ENCODE results near the gene DNER.

DNER gene

DNA sequence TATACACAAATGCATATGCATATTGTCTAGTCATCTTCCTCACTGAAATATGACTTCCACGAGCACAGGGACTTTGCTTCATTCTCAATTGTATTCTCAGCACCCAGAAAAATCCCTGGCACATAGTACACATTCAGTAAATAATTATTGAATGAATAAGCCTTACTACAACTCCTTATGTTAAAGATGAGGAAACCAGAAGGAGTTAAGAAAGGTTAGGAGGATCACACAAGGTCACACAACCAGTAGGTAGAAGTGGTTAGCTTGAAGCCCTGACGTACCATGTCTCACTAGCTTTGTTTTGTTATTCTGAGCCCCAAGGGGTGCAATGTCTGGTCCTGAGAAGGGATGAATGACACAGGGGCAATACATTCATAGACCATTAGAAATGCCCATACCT, 222.3 kb downstream of the DNER start:
- no peaks in the 10 kb centered on the region for H3K4me1 ChIP-seq
- H3K9ac ChIP-seq, result no peak overlapping the region
- H3K9me3 ChIP-seq (ENCODE audit: control insufficient read depth, low read length), result no peaks in the 10 kb centered on the region
- no peak overlapping the region for H3K27ac ChIP-seq
- H3K36me3 ChIP-seq (ENCODE audit: control insufficient read depth, insufficient read depth, low read length), result no peaks in the 10 kb centered on the region
- H3K4me3 ChIP-seq (ENCODE audit: low read depth, low read length), result no peak overlapping the region
- H3K79me2 ChIP-seq, result no peaks in the 10 kb centered on the region
- no peak overlapping the region for H3K4me2 ChIP-seq (ENCODE audit: low read length)
- H2AFZ ChIP-seq, result no peak overlapping the region
- H3K27me3 ChIP-seq (ENCODE audit: control insufficient read depth, insufficient read depth, low read length), result no peaks in the 10 kb centered on the region
- TF ChIP-seq, protein P1, sequence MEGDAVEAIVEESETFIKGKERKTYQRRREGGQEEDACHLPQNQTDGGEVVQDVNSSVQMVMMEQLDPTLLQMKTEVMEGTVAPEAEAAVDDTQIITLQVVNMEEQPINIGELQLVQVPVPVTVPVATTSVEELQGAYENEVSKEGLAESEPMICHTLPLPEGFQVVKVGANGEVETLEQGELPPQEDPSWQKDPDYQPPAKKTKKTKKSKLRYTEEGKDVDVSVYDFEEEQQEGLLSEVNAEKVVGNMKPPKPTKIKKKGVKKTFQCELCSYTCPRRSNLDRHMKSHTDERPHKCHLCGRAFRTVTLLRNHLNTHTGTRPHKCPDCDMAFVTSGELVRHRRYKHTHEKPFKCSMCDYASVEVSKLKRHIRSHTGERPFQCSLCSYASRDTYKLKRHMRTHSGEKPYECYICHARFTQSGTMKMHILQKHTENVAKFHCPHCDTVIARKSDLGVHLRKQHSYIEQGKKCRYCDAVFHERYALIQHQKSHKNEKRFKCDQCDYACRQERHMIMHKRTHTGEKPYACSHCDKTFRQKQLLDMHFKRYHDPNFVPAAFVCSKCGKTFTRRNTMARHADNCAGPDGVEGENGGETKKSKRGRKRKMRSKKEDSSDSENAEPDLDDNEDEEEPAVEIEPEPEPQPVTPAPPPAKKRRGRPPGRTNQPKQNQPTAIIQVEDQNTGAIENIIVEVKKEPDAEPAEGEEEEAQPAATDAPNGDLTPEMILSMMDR (IDR thresholded peaks at IDR 0.05), result no peak

DNA sequence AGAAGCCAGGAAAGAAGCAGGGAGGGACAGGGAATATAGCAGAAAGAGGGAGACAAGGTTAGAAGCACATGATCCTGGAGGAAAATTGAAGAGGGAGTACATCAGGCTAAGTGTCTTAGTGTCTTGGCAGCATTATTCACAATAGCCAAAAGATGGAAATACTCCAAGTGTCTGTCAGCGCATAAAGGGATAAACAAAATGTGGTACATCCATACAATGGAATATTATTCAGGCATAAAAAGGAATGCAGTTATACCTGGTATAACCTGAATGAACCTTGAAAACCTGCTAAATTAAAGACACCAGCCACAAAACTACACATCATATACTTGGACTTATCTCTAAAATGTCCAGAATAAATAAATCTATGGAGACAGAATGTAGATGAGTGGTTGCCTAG, 224.2 kb downstream of the DNER start:
- H3K36me3 ChIP-seq (ENCODE audit: control insufficient read depth, insufficient read depth, low read length), result no peaks in the 10 kb centered on the region
- no peaks in the 10 kb centered on the region for H3K27me3 ChIP-seq (ENCODE audit: control insufficient read depth, insufficient read depth, low read length)
- H3K4me2 ChIP-seq (ENCODE audit: low read length), result no peak overlapping the region
- TF ChIP-seq, protein P1 (IDR thresholded peaks at IDR 0.05), result no peak
- no peak overlapping the region for H2AFZ ChIP-seq
- H3K9ac ChIP-seq, result no peak overlapping the region
- H3K4me1 ChIP-seq, result no peaks in the 10 kb centered on the region
- no peaks in the 10 kb centered on the region for H3K9me3 ChIP-seq (ENCODE audit: control insufficient read depth, low read length)
- H3K4me3 ChIP-seq (ENCODE audit: low read depth, low read length), result no peak overlapping the region
- H3K79me2 ChIP-seq, result no peaks in the 10 kb centered on the region
- H3K27ac ChIP-seq, result no peak overlapping the region

DNA sequence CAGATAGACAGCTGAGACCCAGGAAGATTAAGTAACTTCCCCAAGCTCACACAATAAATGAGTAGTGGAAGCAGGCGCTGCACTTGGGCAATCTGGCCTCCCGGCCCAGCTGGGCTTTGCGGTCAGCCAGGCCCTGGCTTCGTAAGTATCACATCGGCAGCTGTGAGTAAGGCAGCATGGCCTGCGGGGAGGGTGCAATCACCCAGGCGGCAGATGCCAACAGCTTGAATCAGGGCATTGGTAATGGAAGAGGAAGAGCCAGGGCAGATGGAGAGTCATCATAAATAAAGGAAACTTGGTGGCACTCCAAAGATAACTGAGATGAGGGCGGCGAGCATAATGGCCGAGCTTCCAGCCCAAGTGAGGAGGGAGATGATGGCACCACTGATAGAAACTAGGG, 225.3 kb downstream of the DNER start:
- Histone ChIP-seq H3K27me3 (ENCODE audit: control insufficient read depth, insufficient read depth, low read length) (no peaks in the 10 kb centered on the region), H3K4me3 (ENCODE audit: low read depth, low read length) (no peak overlapping the region), H3K9me3 (ENCODE audit: control insufficient read depth, low read length) (no peaks in the 10 kb centered on the region), H3K4me2 (ENCODE audit: low read length) (no peak overlapping the region), H3K4me1 (no peaks in the 10 kb centered on the region), H2AFZ (no peak overlapping the region), H3K36me3 (ENCODE audit: control insufficient read depth, insufficient read depth, low read length) (no peaks in the 10 kb centered on the region), H3K79me2 (no peaks in the 10 kb centered on the region), H3K27ac (no peak overlapping the region), H3K9ac (no peak overlapping the region)
- TF ChIP-seq, protein P1 (IDR thresholded peaks at IDR 0.05), result no peak

DNA sequence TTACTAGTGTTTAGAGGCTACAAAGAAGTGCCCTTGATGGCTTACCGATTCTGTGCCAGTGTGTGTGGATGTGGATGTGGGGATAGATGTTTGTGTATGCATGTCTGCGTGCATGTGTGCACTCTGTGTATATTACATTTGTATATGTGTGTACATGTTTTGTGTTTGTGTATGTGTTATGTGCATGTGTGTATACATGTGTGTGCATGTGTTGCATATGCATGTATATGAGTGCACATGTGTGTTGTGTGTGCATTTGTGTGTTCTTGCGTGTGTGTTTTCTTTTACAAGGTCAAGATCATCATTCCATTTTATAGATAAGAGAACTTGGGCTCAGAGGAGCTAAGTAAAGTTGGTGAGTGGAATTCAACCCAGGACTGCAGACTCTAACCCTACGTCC, 226.1 kb downstream of the DNER start:
- Histone ChIP-seq H3K4me1 (no peaks in the 10 kb centered on the region), H3K27ac (no peak overlapping the region), H3K27me3 (ENCODE audit: control insufficient read depth, insufficient read depth, low read length) (no peaks in the 10 kb centered on the region), H3K79me2 (no peaks in the 10 kb centered on the region), H3K4me3 (ENCODE audit: low read depth, low read length) (no peak overlapping the region), H3K4me2 (ENCODE audit: low read length) (no peak overlapping the region), H2AFZ (no peak overlapping the region), H3K9me3 (ENCODE audit: control insufficient read depth, low read length) (no peaks in the 10 kb centered on the region), H3K36me3 (ENCODE audit: control insufficient read depth, insufficient read depth, low read length) (no peaks in the 10 kb centered on the region), H3K9ac (no peak overlapping the region)
- TF ChIP-seq, protein P1 (IDR thresholded peaks at IDR 0.05), result no peak

DNA sequence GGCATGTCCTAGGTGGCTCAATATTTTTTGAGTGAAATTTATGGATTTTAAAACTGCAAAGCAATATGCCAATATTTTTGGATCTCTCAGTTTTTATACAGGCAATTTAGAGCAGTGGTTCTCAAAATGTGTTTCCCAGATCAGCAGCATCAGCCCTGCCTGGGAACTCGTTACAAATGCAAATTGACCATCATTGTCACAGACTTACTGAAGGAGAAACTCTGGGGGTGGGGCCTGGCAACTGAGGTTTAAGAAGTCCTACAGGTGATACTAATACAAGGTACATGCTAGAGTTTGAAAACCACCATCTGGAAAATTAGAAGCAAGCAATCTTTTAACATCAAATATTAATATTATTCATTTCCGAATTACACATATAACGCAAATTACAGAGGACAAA, 227.7 kb downstream of the DNER start:
- H3K36me3 ChIP-seq (ENCODE audit: control insufficient read depth, insufficient read depth, low read length), result no peaks in the 10 kb centered on the region
- TF ChIP-seq, protein P1 (IDR thresholded peaks at IDR 0.05), result no peak
- H2AFZ ChIP-seq, result no peak overlapping the region
- no peaks in the 10 kb centered on the region for H3K9me3 ChIP-seq (ENCODE audit: control insufficient read depth, low read length)
- H3K27me3 ChIP-seq (ENCODE audit: control insufficient read depth, insufficient read depth, low read length), result no peaks in the 10 kb centered on the region
- H3K4me2 ChIP-seq (ENCODE audit: low read length), result no peak overlapping the region
- H3K9ac ChIP-seq, result no peak overlapping the region
- no peaks in the 10 kb centered on the region for H3K4me1 ChIP-seq
- H3K79me2 ChIP-seq, result no peaks in the 10 kb centered on the region
- H3K27ac ChIP-seq, result no peak overlapping the region
- no peak overlapping the region for H3K4me3 ChIP-seq (ENCODE audit: low read depth, low read length)
